ENCODE data around the gene CRIM1.

DNA sequence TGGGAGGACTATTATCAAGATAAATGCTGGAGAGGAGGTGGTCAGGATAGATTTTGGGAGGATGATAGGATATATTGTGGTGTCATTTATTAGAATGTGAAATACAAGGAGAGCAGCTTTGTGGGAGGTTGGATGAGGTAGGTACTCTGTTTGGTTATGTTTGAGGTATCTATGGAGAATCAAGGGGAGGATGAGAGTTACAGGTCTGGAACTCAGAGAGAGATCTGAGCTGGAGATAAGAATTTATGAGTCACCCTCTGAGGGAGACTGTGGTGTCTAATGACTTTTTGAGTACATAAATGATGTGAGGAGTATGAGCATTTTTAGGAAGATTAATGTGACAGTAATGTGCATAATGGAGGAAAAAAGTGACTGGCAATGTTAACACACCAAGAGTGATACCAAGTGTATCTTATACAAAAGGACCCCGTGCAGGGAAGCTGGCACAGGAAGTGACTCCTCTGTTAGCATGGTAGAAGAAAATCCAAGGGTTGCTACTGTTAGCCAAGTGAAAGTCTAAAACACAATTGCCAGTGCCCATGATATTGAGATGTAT is 48.2 kb downstream of the CRIM1 start:
- TF ChIP-seq POLR2AphosphoS5 (IDR thresholded peaks at IDR 0.05) (no peak), POLR2A (IDR thresholded peaks at IDR 0.05) (no peak), EP300 (IDR thresholded peaks at IDR 0.05) (no peak)
- TF ChIP-seq, protein P1, sequence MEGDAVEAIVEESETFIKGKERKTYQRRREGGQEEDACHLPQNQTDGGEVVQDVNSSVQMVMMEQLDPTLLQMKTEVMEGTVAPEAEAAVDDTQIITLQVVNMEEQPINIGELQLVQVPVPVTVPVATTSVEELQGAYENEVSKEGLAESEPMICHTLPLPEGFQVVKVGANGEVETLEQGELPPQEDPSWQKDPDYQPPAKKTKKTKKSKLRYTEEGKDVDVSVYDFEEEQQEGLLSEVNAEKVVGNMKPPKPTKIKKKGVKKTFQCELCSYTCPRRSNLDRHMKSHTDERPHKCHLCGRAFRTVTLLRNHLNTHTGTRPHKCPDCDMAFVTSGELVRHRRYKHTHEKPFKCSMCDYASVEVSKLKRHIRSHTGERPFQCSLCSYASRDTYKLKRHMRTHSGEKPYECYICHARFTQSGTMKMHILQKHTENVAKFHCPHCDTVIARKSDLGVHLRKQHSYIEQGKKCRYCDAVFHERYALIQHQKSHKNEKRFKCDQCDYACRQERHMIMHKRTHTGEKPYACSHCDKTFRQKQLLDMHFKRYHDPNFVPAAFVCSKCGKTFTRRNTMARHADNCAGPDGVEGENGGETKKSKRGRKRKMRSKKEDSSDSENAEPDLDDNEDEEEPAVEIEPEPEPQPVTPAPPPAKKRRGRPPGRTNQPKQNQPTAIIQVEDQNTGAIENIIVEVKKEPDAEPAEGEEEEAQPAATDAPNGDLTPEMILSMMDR (IDR thresholded peaks at IDR 0.05) = no peak

All from upper lobe of left lung (tissue), 4 donors.